Measurements from ENCODE around the gene ABTB2.

The ABTB2 gene

DNA sequence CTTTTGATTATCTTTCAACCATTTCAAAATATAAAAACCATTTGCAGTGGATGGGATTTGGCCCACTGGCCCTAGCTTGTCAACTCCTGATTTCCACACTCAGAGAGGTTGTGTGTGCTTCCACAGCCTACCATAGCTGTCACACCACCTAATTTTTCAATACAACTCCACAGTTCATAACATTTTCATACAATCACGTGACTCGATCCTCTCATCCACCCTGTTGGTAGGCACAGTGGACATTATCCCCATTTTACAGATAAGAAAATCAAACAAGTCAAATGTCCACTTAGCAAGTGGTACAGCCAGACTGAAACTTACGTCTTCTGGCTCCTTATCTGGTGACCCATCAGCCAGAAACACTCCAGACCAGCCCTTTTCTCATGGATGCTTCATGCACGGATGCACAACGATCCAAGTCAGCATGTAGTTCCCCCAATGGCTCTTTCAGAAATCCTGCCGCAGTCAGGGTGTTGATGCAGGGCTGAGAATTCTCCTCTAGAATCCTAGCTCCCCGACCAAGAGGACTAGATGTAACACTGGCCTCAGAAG, 88.0 kb downstream of the ABTB2 start:
- Histone ChIP-seq H3K27me3 (no peaks in the 10 kb centered on the region), H3K9me3 (no peaks in the 10 kb centered on the region), H3K36me3 (no peaks in the 10 kb centered on the region), H4K20me1 (no peaks in the 10 kb centered on the region), H3K4me2 (peak overlapping the region; percentile 86), H3K4me1 (peaks cover 43% of the 10 kb centered on the region), H3K27ac (no peak overlapping the region), H3K9ac (no peak overlapping the region), H3K4me3 (no peak overlapping the region)
- TF ChIP-seq Cebpa-rat (IDR thresholded peaks at IDR 0.05) = no peak

GRCh38 chr11:34268906-34269430, 88.8 kb downstream of the ABTB2 start:
- Histone ChIP-seq H3K36me3 (no peaks in the 10 kb centered on the region), H3K4me3 (peak overlapping the region; percentile 16; the same call in 1 of the 2 replicates), H4K20me1 (no peaks in the 10 kb centered on the region), H3K9ac (peak overlapping the region; percentile 46; the same call in 1 of the 2 replicates), H3K4me1 (peaks cover 43% of the 10 kb centered on the region), H3K27ac (peak overlapping the region; percentile 16; the same call in 1 of the 2 replicates), H3K4me2 (peak overlapping the region; percentile 86), H3K27me3 (no peaks in the 10 kb centered on the region), H3K9me3 (no peaks in the 10 kb centered on the region)
- no peak for TF ChIP-seq Cebpa-rat (IDR thresholded peaks at IDR 0.05)

DNA sequence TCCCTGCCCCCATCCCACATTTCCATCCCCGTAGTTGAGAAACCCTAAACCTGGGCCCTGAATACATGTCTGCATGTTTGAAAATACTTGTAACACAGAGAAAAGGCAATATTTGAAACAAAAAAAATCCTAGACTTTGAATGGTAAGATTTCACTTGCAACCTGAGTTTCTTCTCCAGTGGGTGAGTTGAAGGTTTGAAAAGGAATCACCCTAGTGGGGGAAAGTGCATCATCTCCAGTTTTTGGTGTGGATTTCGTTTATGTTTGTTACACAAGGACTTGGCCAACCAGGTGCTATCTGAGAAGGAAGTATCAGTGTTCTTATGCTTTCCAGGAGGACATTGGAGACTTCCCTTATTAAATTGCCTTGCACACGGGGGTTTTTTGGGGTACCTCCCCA, 90.4 kb downstream of the ABTB2 start:
- H4K20me1 ChIP-seq = no peaks in the 10 kb centered on the region
- no peaks in the 10 kb centered on the region for H3K27me3 ChIP-seq
- H3K4me1 ChIP-seq = peaks cover 43% of the 10 kb centered on the region
- no peak overlapping the region for H3K27ac ChIP-seq
- no peaks in the 10 kb centered on the region for H3K9me3 ChIP-seq
- no peaks in the 10 kb centered on the region for H3K36me3 ChIP-seq
- H3K4me2 ChIP-seq = peak overlapping the region; percentile 86
- TF ChIP-seq Cebpa-rat (IDR thresholded peaks at IDR 0.05) = no peak
- no peak overlapping the region for H3K4me3 ChIP-seq
- no peak overlapping the region for H3K9ac ChIP-seq

DNA sequence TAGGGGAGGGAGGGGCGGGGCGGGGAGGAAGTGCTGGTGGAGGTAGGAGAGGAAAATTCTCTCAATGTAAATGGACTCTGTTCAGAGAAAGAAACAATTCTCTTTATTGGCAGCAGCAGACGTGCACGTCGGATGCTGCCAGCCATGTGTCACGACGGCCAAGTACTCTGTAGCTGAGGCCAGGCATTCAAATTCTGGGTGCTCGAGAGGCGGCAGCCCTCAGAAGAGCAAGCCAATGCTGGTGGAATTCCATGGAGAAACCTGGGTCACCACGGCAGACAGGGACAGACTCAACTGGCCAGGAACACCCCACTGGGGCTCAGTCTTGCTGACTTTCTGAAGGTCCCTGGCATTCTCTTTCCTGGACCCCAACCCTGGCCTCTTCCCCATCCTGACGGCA, 90.8 kb downstream of the ABTB2 start:
- H3K9ac ChIP-seq = no peak overlapping the region
- no peaks in the 10 kb centered on the region for H4K20me1 ChIP-seq
- no peak for TF ChIP-seq Cebpa-rat (IDR thresholded peaks at IDR 0.05)
- no peaks in the 10 kb centered on the region for H3K27me3 ChIP-seq
- H3K4me2 ChIP-seq = peak overlapping the region; percentile 86
- no peak overlapping the region for H3K4me3 ChIP-seq
- peaks cover 43% of the 10 kb centered on the region for H3K4me1 ChIP-seq
- H3K27ac ChIP-seq = no peak overlapping the region
- no peaks in the 10 kb centered on the region for H3K36me3 ChIP-seq
- no peaks in the 10 kb centered on the region for H3K9me3 ChIP-seq

GRCh38 chr11:34266090-34266912, 91.5 kb downstream of the ABTB2 start:
- no peak for TF ChIP-seq Cebpa-rat (IDR thresholded peaks at IDR 0.05)
- Histone ChIP-seq H3K9ac (no peak overlapping the region; the same call in 1 of the 2 replicates), H3K27me3 (no peaks in the 10 kb centered on the region), H3K4me3 (no peak overlapping the region), H3K9me3 (no peaks in the 10 kb centered on the region), H3K4me1 (peaks cover 43% of the 10 kb centered on the region), H3K27ac (peak overlapping the region; percentile 40; the same call in 1 of the 2 replicates), H3K4me2 (peak overlapping the region; percentile 67), H3K36me3 (no peaks in the 10 kb centered on the region), H4K20me1 (no peaks in the 10 kb centered on the region)

DNA sequence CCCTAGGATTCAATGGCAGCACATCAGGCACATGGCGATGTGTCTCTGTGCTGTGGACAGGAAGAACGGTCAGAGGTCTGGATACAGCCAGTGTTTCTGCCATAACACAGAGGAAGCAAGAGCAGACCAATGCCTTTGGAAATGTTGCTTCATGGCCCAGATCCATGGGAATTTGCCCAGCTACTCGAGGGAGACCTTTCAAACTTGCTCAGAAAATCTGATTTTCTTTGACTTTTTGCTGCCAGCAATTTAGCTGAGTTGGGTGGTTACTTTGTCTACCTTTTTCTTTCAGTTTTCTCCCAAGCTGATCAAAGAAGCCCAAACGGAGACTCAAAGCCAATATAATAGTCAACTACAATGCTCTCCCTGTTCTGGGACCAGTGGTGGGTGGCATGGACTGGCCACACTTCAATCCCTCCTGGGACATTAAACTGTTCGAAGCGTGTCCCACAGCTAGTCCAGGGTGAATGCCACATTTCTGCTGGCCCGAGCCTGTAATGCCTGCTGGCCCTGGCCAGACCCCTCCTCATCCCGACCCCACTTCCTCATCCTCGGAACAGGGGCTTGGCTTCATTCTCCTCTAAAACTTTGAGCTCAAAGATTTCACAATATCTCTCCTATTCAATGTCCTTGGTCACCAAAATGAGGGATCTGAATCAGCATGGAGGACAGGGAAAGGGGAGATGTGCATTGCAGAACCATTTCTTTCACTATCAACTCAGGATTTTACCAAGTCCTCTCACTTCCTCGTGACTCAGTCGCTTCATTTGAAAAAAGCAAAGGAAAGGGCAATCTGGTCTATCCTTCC, 93.3 kb downstream of the ABTB2 start:
- Histone ChIP-seq H3K27me3 (no peaks in the 10 kb centered on the region), H3K27ac (no peak overlapping the region), H3K4me1 (peaks cover 44% of the 10 kb centered on the region), H4K20me1 (no peaks in the 10 kb centered on the region), H3K36me3 (no peaks in the 10 kb centered on the region), H3K4me2 (no peak overlapping the region), H3K4me3 (no peak overlapping the region), H3K9ac (no peak overlapping the region), H3K9me3 (no peaks in the 10 kb centered on the region)
- no peak for TF ChIP-seq Cebpa-rat (IDR thresholded peaks at IDR 0.05)

DNA sequence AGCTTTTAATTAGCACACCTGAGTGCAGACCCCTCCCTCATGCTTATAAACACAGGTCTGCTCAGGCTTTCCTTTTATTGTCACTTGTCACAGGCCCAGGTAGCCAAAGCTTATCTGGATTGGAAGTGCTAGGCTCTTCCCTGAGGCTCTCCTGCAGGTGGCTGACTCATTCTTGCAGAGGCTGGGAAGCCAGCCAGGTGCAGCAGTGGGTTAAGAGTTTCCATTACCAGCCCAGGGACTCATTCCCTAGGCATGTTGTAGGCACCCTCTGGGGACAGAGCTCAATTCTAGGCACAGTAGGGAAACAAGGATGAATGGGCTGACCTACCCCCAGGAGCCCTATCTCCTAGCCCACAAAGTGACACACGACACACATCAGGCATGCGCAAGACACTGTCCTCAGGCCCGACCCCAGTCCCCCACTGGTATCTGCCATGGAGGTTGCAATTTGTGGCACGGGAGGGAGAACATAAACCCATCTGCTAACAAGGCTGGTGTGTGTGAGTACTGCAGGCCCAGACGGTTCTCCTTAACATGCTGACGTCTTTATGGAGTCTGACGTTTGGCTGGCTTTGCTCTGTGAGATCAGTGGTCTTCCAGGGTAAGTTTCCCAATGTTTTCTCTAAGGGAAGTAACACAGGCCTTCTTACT, 94.2 kb downstream of the ABTB2 start:
- no peak for TF ChIP-seq Cebpa-rat (IDR thresholded peaks at IDR 0.05)
- Histone ChIP-seq H3K9ac (no peak overlapping the region), H3K4me2 (no peak overlapping the region), H3K4me1 (peaks cover 34% of the 10 kb centered on the region), H3K27ac (no peak overlapping the region), H3K9me3 (no peaks in the 10 kb centered on the region), H3K27me3 (no peaks in the 10 kb centered on the region), H3K36me3 (no peaks in the 10 kb centered on the region), H4K20me1 (no peaks in the 10 kb centered on the region), H3K4me3 (no peak overlapping the region)

DNA sequence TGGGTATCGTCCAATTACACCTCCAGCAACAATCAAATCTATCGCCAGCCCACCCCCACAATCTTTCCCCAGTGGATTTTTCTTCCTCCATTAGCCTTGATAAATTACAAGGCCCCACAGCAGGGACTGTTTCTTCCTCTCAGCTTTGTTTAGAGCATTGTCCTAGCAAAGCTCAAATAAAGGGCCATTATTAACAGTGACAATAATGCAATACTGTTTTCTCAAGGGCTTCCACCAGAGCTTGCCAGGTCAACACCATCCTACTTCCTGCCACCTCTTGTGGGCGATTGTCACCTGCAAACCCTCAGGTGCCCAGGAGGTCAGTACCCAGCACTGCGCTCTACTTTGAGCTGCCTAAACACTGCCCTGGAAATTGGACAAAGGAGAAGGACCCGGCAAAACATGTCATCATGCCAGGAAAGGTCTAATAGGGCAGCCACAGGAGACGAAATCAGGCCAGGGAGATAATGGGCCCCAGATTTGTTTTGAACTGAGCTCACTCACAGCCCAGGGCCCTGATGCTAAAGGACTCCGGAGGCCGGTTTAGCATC, 95.2 kb downstream of the ABTB2 start:
- Histone ChIP-seq H3K4me1 (peaks cover 25% of the 10 kb centered on the region), H3K9ac (no peak overlapping the region), H3K9me3 (no peaks in the 10 kb centered on the region), H3K36me3 (no peaks in the 10 kb centered on the region), H4K20me1 (no peaks in the 10 kb centered on the region), H3K4me3 (no peak overlapping the region), H3K27ac (no peak overlapping the region), H3K4me2 (no peak overlapping the region), H3K27me3 (no peaks in the 10 kb centered on the region)
- TF ChIP-seq Cebpa-rat (IDR thresholded peaks at IDR 0.05) = no peak

DNA sequence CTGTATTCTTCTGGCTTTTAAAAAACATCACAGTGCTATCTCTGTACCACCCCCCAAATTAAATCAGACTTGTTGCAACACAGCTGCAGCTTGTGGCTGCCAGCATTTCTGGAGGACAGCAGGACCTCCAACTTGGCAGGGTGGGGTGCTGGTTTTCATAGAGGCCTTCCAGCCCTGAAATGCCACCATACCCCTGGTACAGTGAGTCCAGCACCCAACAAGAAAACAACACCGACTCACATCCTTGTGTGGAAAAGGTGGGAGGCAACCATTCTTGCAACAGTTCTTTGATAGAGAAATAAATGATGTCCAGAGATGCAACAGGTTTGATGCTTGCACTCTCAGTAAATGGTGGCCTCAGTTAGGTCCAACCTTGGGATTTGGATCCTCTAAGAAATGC, 96.0 kb downstream of the ABTB2 start:
- no peaks in the 10 kb centered on the region for H4K20me1 ChIP-seq
- no peak for TF ChIP-seq Cebpa-rat (IDR thresholded peaks at IDR 0.05)
- H3K27ac ChIP-seq = no peak overlapping the region
- peaks cover 17% of the 10 kb centered on the region for H3K4me1 ChIP-seq
- no peaks in the 10 kb centered on the region for H3K36me3 ChIP-seq
- H3K27me3 ChIP-seq = no peaks in the 10 kb centered on the region
- no peak overlapping the region for H3K4me3 ChIP-seq
- H3K9me3 ChIP-seq = no peaks in the 10 kb centered on the region
- no peak overlapping the region for H3K4me2 ChIP-seq
- H3K9ac ChIP-seq = no peak overlapping the region

Data from BLaER1 (cell line).